Activated CD4-positive, alpha-beta T cell treated with anti-CD3 and anti-CD28 coated beads, Interleukin-2, amount 10 ng/mL, durations not matched to agents 24 days and 14 days (primary cell): ENCODE results near the gene CTNNBIP1. TPM values are rescaled to one million over a fixed set of nuclear protein-coding genes. Genes with fewer than 3 reads are reported as not detected.
"Not testable (repeated sequence)": the region's sequence is repeated elsewhere in the genome, so short reads cannot be mapped to it uniquely, and the experiment has no call there.

Source experiments
- DNase-seq: peaks from one replicate; pipeline ENCODE4 v3.0.0; 2022
- H3K27ac Mint-ChIP-seq: one replicate; pipeline ENCODE4 v1.8.0; 2022; ENCODE audit warnings: mild to moderate bottlenecking, mixed read lengths
- H3K27me3 Mint-ChIP-seq: one replicate; pipeline ENCODE4 v1.8.0; 2022; ENCODE audit warnings: mixed read lengths
- H3K36me3 Mint-ChIP-seq: one replicate; pipeline ENCODE4 v1.8.0; 2022; ENCODE audit warnings: low read depth, mild to moderate bottlenecking, mixed read lengths
- H3K4me1 Mint-ChIP-seq: one replicate; pipeline ENCODE4 v1.8.0; 2021; ENCODE audit warnings: mixed read lengths
- H3K4me3 Mint-ChIP-seq: one replicate; pipeline ENCODE4 v1.8.0; 2022; ENCODE audit warnings: mild to moderate bottlenecking, moderate library complexity, mixed read lengths
- H3K9me3 Mint-ChIP-seq: one replicate; pipeline ENCODE4 v1.8.0; 2021; ENCODE audit warnings: mixed read lengths
- intact Hi-C: fragments of 100-400 bp; cut with micrococcal nuclease; formaldehyde crosslinking; loops from one replicate; pipeline ENCODE4 v1.15.1; 2023
- total RNA-seq: library from RNA; stranded (reverse); gene quantifications from 2 replicates; pipeline ENCODE4 v1.2.3, GENCODE V29; 2022

Gene CTNNBIP1, protein sequence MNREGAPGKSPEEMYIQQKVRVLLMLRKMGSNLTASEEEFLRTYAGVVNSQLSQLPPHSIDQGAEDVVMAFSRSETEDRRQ
- total RNA-seq = 5.8 and 7.3 TPM in 2 replicates

DNA sequence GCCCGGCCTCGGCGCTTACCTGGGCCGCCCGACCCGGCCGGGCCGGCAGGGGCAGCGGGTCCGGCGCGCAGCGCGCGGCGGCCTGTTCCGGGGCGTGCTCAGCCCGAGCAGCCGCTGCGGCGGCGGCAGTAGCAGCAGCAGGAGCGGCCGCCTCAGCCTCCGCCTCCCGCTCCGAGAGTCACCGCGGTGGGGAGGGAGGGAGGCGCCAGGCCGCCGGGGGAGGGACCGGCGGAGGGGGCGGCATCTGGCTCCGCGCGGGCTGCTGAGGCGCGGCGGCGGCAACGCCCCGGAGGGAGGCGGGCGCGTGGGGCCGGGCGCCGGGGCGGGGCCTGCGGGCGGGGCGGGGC, at the start of gene CTNNBIP1:
Gene CTNNBIP1 (minus strand): TSS at position 194 of the 347 bp plus-strand sequence. CDS start 38,205 bp downstream, outside the sequence.
- peaks cover 4% of the 10 kb centered on the region for H3K27me3 Mint-ChIP-seq
- DNase-seq = no peak
- H3K36me3 Mint-ChIP-seq = no peaks in the 10 kb centered on the region
- H3K27ac Mint-ChIP-seq = peak within 1 kb of the TSS; percentile 98
- H3K4me3 Mint-ChIP-seq = peak within 1 kb of the TSS; percentile 97
- peaks cover 31% of the 10 kb centered on the region for H3K4me1 Mint-ChIP-seq
- no peaks in the 10 kb centered on the region for H3K9me3 Mint-ChIP-seq
- intact Hi-C loops = loop anchor here (1.0 kb wide), 3 partner anchors 33 to 371 kb away; partner anchors contain the start of genes LZIC, NMNAT1, SLC25A33 and UBE4B

DNA sequence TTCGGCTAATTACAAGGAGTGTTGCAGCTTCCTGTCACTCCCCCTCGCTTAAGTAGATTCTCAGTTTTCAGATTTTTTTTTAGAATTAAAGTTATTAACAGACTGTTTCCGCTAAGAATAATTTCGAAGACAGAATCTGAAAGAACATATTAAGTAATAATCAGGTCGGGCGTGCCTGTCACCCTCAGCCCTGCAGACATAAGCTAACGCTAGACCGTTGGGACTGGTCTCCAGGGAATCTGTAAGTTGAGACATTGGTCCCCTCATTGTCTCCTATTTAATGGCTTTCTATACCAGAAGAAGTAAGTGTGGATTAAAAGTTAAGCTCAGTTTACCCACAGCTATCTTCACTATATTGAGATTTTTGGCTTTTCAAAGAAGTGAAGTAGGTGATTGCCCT, 47.7 kb upstream of the CTNNBIP1 start:
- H3K4me3 Mint-ChIP-seq = no peak overlapping the region
- no peaks in the 10 kb centered on the region for H3K9me3 Mint-ChIP-seq
- H3K4me1 Mint-ChIP-seq = no peaks in the 10 kb centered on the region
- H3K27ac Mint-ChIP-seq = no peak overlapping the region
- H3K27me3 Mint-ChIP-seq = no peaks in the 10 kb centered on the region
- intact Hi-C loops = no loop called here
- DNase-seq = no peak
- no peaks in the 10 kb centered on the region for H3K36me3 Mint-ChIP-seq

DNA sequence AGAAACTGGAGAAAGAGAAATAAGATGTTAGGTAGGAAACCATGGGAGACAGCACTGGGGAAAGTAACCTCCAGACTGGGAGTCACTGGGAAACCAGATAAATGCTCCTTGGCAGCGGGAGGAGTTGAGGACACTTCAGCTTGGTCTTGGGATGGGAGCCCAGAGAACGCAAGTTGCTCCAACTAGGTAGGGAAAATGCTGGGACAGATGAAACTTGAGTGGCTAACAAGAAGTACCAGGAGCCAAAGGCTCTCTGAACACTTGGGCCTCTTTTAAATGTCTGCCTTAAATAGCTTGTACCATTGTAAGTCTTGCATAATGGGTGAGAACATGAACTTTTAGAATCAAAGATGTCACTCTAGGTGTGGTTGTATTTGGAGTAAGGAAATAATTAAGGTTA, 36.2 kb upstream of the CTNNBIP1 start:
- Mint-ChIP-seq H3K27me3 (no peaks in the 10 kb centered on the region), H3K4me1 (peaks cover 14% of the 10 kb centered on the region), H3K9me3 (no peaks in the 10 kb centered on the region), H3K36me3 (peaks cover 9% of the 10 kb centered on the region), H3K27ac (no peak overlapping the region), H3K4me3 (no peak overlapping the region)
- intact Hi-C loops = no loop called here
- no peak for DNase-seq

DNA sequence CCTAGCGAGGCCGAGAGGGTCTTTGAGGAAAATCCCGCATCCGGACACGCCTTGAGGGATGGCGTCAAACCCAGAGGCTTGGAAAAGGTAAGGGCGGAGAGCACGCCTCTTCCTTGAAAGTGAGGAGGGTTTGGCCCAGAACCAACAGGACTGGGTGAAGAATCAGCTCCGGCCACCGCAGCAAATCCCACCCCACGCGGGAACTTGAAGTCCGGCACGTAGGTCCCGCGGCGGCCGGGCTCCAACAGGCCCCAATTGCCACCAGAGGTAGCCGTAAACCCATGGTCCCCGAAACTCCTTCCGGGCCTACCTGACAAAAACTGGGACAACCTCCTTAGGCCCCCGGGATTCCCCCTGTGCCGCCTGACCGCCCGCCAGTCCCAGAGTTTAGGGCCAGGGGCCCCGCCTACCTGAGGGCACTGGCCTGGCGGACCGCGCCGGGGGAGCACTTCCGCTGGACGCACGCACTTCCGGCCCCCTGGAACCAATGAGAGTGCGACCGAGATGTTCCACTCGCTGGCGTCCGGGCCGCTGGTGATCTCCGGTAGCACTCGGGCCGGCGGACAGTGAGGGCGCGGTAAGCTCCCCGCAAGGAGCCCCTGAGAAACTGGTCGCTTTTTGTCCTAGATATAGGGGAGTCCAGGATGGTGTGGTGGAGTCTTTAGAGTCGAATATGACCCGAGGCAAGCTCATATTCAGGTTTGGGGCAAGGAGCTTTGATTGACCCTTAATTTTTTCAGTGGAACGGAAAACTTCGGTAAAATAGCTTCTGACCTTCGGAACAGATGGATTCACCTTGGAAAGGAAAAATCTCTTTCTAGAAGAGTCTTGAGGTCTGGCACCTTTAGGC, 33.1 kb upstream of the CTNNBIP1 start, which contains the start of the genes LZIC and NMNAT1:
Gene LZIC (minus strand): TSS at position 453 of the 850 bp plus-strand sequence. CDS start 6,772 bp downstream, outside the sequence.
Gene NMNAT1 (plus strand): TSS at position 537 of the 850 bp plus-strand sequence. CDS start 28,599 bp downstream, outside the sequence.
- peaks cover 14% of the 10 kb centered on the region for H3K36me3 Mint-ChIP-seq
- H3K9me3 Mint-ChIP-seq = no peaks in the 10 kb centered on the region
- H3K27ac Mint-ChIP-seq = peak within 1 kb of the TSS; percentile 95
- no peaks in the 10 kb centered on the region for H3K27me3 Mint-ChIP-seq
- H3K4me1 Mint-ChIP-seq = peaks cover 11% of the 10 kb centered on the region
- intact Hi-C loops = loop anchor here (1.0 to 2.0 kb wide), 5 partner anchors 33 to 486 kb away; partner anchors contain the start of gene CTNNBIP1
- peak within 1 kb of the TSS; percentile 95 for H3K4me3 Mint-ChIP-seq
- peak; percentile 98 for DNase-seq

DNA sequence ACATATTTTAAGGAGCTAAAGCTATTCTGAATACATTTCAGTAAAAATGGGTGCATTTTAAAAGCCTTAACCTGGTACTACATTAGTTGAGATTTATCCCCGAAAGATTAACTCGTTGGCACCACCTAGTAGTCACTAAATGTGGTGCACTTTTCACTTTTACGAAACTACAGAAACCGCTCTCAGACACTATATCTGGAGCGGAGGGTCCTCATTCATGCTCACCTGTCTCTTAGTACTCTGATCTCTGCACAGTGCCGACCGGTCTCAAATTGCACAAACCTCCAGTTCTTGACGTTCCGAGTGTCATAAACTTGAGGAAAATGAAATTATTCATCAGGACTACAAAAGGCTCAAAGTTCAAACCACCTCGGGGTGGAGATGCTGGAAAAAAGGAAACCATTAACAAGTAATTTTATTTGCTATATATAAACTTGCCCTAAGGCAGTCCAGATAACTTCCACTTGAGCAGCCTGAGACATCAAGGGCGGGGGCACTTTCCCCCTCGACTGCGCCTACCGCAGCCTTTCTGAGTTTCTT, 32.4 kb upstream of the CTNNBIP1 start:
- H3K4me3 Mint-ChIP-seq = peak overlapping the region; percentile 95
- H3K4me1 Mint-ChIP-seq = peaks cover 11% of the 10 kb centered on the region
- no peaks in the 10 kb centered on the region for H3K9me3 Mint-ChIP-seq
- peak overlapping the region; percentile 95 for H3K27ac Mint-ChIP-seq
- DNase-seq = peak; percentile 78
- intact Hi-C loops = loop anchor here (1.0 to 2.0 kb wide), 3 partner anchors 67 to 486 kb away; no protein-coding TSS in a partner anchor
- no peaks in the 10 kb centered on the region for H3K27me3 Mint-ChIP-seq
- H3K36me3 Mint-ChIP-seq = peaks cover 14% of the 10 kb centered on the region

DNA sequence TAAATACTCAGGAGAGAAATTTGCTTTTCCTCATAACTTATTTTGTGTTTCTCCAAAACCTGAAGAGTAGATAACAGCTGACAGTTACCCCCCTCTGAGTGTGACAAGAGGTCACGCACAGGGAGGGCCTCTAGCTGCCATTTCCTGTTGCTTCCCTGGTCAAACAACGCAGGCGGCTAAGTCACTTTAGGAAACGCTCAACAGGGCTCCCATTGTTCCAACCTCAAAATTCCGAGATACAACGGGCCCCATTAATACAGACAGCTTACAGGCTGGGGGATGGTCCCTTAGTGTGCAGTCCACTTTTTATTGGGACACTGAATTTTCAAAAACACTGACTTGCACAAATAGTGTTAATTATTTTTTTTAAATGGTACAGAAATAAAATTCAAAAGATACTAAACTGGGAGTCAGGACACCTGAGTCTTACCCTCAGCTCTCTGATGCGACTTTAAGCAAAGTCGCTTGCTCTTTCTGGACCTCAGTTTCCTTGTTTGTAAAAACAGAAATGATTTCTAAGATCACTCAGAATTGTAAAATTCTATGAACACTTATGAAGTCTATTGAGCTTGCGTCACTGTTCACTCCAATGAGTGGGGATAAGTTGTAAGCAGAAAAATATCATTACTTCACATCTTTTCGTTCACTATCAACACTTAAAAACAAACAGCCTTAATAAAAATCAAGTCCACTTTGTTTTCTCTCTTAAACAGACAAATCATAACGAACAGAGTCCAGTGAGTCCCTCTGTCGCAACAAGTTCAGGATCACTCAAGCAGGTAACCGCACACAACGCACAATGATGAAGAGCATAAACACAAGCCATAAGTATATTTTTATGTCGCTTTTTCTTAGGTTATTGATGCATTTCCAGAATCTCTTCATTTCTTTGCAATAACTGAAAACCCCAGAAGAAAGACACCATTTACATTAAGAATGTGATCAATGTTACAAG, 19.6 kb upstream of the CTNNBIP1 start:
- H3K4me1 Mint-ChIP-seq = no peaks in the 10 kb centered on the region
- no peak for DNase-seq
- no peaks in the 10 kb centered on the region for H3K27me3 Mint-ChIP-seq
- no peak overlapping the region for H3K4me3 Mint-ChIP-seq
- H3K9me3 Mint-ChIP-seq = no peaks in the 10 kb centered on the region
- peaks cover 31% of the 10 kb centered on the region for H3K36me3 Mint-ChIP-seq
- intact Hi-C loops = no loop called here
- no peak overlapping the region for H3K27ac Mint-ChIP-seq

DNA sequence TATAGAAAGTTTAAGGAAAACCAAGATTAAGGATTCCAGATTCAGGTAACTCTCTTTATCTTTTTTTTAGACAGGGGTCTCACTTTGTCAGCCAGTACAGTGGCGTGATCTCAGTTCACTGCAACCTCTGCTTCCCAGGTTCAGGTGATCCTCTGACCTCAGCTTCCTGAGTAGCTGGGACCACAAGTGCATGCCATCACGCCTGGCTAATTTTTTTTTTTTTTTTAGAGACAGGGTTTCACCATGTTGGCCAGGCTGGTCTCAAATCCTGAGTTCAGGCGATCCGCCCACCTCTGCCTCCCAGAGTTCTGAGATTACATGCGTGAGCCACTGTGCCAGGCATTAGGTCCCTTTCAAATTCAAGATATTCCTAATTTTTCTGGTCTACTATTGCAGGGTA, 17.2 kb upstream of the CTNNBIP1 start:
- intact Hi-C loops = no loop called here
- Mint-ChIP-seq H3K27ac (no peak overlapping the region), H3K4me1 (no peaks in the 10 kb centered on the region), H3K36me3 (peaks cover 18% of the 10 kb centered on the region), H3K4me3 (no peak overlapping the region), H3K9me3 (no peaks in the 10 kb centered on the region), H3K27me3 (no peaks in the 10 kb centered on the region)
- no peak for DNase-seq

DNA sequence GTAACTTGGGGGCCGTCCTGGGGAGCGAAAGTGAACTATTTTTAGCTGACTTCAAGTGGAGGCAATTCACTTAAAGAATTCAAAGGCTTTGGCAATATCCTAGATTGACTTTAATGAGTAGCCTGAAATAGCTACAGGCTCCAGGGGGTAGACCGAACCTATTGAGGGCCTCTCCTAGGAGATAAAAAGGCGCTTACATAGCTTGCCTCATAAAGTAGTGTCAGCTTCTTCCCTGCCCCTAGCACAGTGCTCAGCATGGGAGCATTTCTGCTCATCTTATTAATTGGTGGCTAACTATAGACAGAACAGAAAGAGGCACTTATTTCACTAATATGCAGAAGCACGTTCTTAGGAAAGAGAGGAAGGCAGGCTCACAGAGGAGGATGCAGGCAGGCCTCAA, 12.3 kb upstream of the CTNNBIP1 start:
- H3K27me3 Mint-ChIP-seq = peaks cover 3% of the 10 kb centered on the region
- intact Hi-C loops = no loop called here
- H3K9me3 Mint-ChIP-seq = no peaks in the 10 kb centered on the region
- H3K4me3 Mint-ChIP-seq = no peak overlapping the region
- no peak for DNase-seq
- no peak overlapping the region for H3K27ac Mint-ChIP-seq
- H3K4me1 Mint-ChIP-seq = no peaks in the 10 kb centered on the region
- no peaks in the 10 kb centered on the region for H3K36me3 Mint-ChIP-seq

DNA sequence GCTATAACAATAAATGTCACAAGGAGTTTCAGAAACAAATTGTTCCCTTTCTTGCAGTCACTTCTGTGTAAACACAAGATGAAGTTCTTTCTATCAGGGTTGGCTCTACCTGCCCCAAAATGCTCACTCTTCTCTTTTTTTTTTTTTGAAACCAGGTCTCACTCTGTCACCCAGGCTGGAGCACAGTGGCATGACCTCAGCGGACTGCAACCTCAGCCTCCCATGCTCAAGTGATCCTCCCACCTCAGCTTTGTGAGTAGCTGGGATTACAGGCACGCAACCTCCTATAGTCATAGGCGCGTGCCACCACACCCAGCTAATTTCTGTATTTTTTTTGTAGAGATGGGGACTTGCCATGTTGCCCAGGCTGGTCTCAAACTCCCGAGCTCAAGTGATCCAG, 10.5 kb upstream of the CTNNBIP1 start:
- Mint-ChIP-seq H3K27me3 (peaks cover 4% of the 10 kb centered on the region), H3K4me3 (no peak overlapping the region), H3K9me3 (no peaks in the 10 kb centered on the region), H3K36me3 (no peaks in the 10 kb centered on the region), H3K4me1 (no peaks in the 10 kb centered on the region), H3K27ac (no peak overlapping the region)
- DNase-seq = no peak
- intact Hi-C loops = no loop called here

DNA sequence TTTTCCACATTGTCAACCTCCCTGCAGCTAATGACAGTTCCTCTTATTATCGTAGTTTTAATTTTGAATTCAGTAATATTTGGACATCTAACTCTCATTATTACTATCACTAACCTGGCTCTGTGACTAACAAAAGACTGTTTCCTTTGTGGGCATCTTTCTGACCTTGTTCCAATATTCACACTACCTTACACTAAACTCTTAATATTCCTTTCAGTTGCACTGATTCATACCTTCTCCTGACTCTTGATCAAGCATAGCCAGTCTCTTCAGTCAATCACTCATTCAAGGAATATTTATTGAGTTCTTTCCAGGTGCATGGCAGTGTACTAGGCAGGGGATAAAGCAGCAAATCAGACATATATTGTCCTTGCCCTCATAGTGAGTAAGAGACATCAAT, 7.8 kb upstream of the CTNNBIP1 start:
- Mint-ChIP-seq H3K4me3 (no peak overlapping the region), H3K36me3 (no peaks in the 10 kb centered on the region)
- intact Hi-C loops = no loop called here

DNA sequence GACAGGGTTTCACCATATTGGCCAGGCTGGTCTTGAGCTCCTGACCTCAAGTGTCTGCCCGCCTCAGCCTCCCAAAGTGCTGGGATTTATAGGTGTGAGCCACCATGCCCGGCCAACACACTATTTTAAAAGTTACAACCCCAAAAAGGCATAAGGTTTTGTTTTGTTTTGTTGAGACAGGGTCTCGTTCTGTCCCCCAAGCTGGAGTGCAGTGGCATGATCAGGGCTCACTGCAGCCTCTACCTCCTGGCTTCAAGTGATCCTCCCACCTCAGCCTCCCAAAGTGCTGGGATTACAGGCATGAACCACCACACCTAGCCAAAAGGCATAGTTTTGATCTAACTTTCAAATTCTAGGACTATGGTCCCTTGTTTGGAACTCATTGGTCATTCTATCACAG, 7.4 kb upstream of the CTNNBIP1 start:
- intact Hi-C loops, DNase-seq, H3K4me1 Mint-ChIP-seq, H3K27ac Mint-ChIP-seq, H3K4me3 Mint-ChIP-seq, H3K36me3 Mint-ChIP-seq, H3K27me3 Mint-ChIP-seq, H3K9me3 Mint-ChIP-seq: not testable (repeated sequence)

More for the DNA sequence above, 7.8 kb upstream of the CTNNBIP1 start:
- Mint-ChIP-seq H3K27me3 (peaks cover 7% of the 10 kb centered on the region), H3K27ac (no peak overlapping the region), H3K4me1 (no peaks in the 10 kb centered on the region), H3K9me3 (no peaks in the 10 kb centered on the region)
- no peak for DNase-seq

DNA sequence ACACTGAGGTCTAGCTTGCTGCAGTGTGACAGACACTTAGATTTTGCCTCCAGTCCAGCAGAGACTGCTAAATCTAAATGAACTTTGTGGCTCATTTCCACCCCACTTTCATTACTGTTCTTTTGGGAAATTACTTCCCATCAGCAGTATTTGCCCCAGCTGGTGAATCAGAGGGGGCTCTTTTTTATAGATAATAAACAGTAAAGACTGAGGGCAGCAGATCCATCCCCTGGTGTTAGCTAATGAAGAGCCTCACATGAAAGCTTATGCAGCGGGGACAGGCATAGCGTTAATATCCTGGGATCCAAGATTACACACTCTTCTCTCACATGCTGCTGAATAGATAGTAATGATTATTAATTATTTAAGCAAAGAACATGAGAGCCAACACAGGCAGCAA, 6.4 kb upstream of the CTNNBIP1 start:
- peaks cover 5% of the 10 kb centered on the region for H3K4me1 Mint-ChIP-seq
- DNase-seq = no peak

DNA sequence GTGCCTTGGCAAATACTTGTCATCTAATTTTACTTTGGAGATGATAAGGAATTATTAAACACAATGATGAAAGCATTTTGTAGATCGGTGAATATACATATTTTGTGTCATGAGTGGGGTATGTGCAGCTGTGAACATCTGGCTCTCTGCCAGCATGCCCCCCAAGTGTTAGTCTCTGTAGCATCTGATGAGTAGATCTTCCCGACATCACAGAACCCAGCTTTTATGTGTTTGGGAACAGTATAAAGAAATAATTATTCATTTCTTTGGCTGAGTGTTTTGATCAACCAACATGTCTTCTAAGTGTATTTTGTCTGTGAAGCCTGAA, 4.5 kb upstream of the CTNNBIP1 start:
- intact Hi-C loops = no loop called here
- H3K27me3 Mint-ChIP-seq = peaks cover 7% of the 10 kb centered on the region
- no peak overlapping the region for H3K27ac Mint-ChIP-seq
- H3K4me1 Mint-ChIP-seq = peaks cover 13% of the 10 kb centered on the region
- H3K36me3 Mint-ChIP-seq = no peaks in the 10 kb centered on the region
- DNase-seq = no peak
- no peak overlapping the region for H3K4me3 Mint-ChIP-seq
- H3K9me3 Mint-ChIP-seq = no peaks in the 10 kb centered on the region

More for the DNA sequence above, 6.4 kb upstream of the CTNNBIP1 start:
- H3K4me3 Mint-ChIP-seq = no peak overlapping the region
- intact Hi-C loops = no loop called here
- no peaks in the 10 kb centered on the region for H3K9me3 Mint-ChIP-seq
- H3K36me3 Mint-ChIP-seq = no peaks in the 10 kb centered on the region
- H3K27ac Mint-ChIP-seq = no peak overlapping the region
- peaks cover 7% of the 10 kb centered on the region for H3K27me3 Mint-ChIP-seq
